ENCODE data around the gene FBXW7.

The FBXW7 gene

DNA sequence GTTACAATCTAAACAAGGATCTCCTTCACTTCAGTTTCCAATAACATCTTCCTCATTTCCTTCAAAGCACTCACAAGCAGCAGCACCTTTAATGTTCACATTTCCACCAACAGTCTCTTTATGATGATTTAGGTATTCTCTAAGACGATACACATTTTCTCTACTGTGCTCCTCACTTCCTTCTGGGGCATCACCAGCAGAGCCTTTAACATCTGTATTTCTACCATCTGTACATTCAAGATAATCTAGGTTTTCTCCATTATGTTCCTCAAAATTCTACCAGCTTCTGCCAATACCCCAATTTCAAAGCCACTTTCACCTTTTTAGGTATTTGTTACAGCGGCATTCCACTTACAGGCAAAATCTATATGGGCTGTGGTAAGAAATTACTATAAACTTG lies 80.6 kb downstream of the FBXW7 start:
- no peaks in the 10 kb centered on the region for H3K36me3 ChIP-seq (ENCODE audit: control insufficient read depth, insufficient read depth, low read length)
- no peak overlapping the region for H3K27ac ChIP-seq (ENCODE audit: low read depth, low read length)
- H3K9ac ChIP-seq (ENCODE audit: low read length): no peak overlapping the region
- H3K9me3 ChIP-seq (ENCODE audit: control insufficient read depth, insufficient read depth, low read depth, low read length): no peaks in the 10 kb centered on the region
- H3K4me1 ChIP-seq (ENCODE audit: control insufficient read depth, insufficient read depth, low read length): no peaks in the 10 kb centered on the region; the same call in 1 of the 2 replicates
- H3K27me3 ChIP-seq (ENCODE audit: control insufficient read depth, insufficient read depth, low read length): no peaks in the 10 kb centered on the region
- no peak overlapping the region for H3K4me3 ChIP-seq (ENCODE audit: low read depth, low read length)

DNA sequence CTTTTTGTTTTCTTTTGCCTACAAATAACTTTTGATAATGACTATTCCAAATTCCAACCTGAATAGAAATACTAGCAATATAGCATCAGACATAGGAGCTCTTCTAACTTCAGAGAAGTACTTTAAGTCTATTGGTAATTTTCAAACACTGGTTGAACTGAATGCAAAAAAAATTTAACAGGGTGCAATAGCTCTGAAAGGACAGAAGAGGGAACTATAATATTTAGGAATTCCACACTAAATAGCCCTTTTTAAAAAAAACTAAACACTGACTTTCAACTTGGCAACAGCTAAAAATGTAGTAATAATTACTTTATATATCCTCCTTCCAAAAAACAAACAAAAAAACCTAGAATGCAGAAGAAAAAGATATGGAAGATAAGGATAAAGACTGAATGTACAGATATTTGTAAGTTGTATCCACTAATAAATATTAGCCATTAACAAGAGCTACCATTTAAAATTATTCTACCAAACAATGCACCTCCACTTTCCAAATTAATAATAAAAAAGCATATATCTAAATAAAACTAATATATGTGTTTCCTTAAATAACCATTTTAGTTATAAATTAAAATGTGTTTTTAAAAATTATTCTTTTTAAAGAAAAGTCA lies 81.4 kb downstream of the FBXW7 start:
- no peaks in the 10 kb centered on the region; the same call in 1 of the 2 replicates for H3K4me1 ChIP-seq (ENCODE audit: control insufficient read depth, insufficient read depth, low read length)

DNA sequence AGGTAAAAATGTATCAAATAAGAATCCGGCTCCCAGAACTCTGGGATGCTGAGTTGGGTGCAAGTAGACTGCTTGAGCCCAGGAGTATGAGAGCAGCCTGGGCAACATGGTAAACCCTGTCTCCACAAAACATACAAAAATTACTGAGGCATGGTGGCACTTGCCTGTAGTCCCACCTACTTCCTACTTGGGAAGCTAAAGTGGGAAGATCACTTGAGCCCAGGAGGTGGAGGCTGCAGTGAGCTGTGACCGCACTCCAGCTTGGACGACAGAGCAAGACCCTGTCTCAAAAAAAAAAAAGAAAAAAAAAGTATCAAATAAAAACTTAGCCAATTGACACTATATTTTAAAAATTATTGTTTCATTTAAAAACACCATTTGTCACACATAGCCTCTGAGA lies 84.4 kb downstream of the FBXW7 start:
- no peaks in the 10 kb centered on the region for H3K36me3 ChIP-seq (ENCODE audit: control insufficient read depth, insufficient read depth, low read length)
- H3K27ac ChIP-seq (ENCODE audit: low read depth, low read length): no peak overlapping the region
- H3K4me3 ChIP-seq (ENCODE audit: low read depth, low read length): no peak overlapping the region
- H3K4me1 ChIP-seq (ENCODE audit: control insufficient read depth, insufficient read depth, low read length): no peaks in the 10 kb centered on the region; the same call in 1 of the 2 replicates
- no peaks in the 10 kb centered on the region for H3K9me3 ChIP-seq (ENCODE audit: control insufficient read depth, insufficient read depth, low read depth, low read length)
- no peak overlapping the region for H3K9ac ChIP-seq (ENCODE audit: low read length)
- H3K27me3 ChIP-seq (ENCODE audit: control insufficient read depth, insufficient read depth, low read length): no peaks in the 10 kb centered on the region

More for the DNA sequence above, 81.4 kb downstream of the FBXW7 start:
- Histone ChIP-seq H3K27ac (ENCODE audit: low read depth, low read length) (no peak overlapping the region), H3K36me3 (ENCODE audit: control insufficient read depth, insufficient read depth, low read length) (no peaks in the 10 kb centered on the region), H3K4me3 (ENCODE audit: low read depth, low read length) (no peak overlapping the region), H3K9ac (ENCODE audit: low read length) (no peak overlapping the region), H3K27me3 (ENCODE audit: control insufficient read depth, insufficient read depth, low read length) (no peaks in the 10 kb centered on the region), H3K9me3 (ENCODE audit: control insufficient read depth, insufficient read depth, low read depth, low read length) (no peaks in the 10 kb centered on the region)

DNA sequence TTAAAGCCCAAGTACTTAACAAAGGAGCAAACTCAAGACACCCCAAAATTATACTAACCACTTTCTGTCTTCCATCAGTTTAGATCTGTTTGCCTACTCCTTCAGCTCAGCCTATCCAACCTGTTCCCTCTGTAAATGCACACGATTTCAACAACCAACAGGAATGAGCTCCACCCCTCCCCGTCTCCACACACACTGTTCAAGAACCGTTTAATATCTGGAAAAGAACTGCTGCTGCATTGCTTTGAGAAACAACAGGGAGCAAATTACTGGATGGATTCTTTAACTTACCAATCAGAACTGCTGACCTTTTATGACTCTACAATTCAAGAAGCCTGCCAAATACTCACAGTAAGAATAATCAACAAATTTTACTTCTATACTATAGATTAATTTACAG lies 87.0 kb downstream of the FBXW7 start:
- H3K9ac ChIP-seq (ENCODE audit: low read length): no peak overlapping the region
- no peaks in the 10 kb centered on the region for H3K9me3 ChIP-seq (ENCODE audit: control insufficient read depth, insufficient read depth, low read depth, low read length)
- no peaks in the 10 kb centered on the region for H3K27me3 ChIP-seq (ENCODE audit: control insufficient read depth, insufficient read depth, low read length)
- no peaks in the 10 kb centered on the region for H3K36me3 ChIP-seq (ENCODE audit: control insufficient read depth, insufficient read depth, low read length)
- H3K4me1 ChIP-seq (ENCODE audit: control insufficient read depth, insufficient read depth, low read length): no peaks in the 10 kb centered on the region; the same call in 1 of the 2 replicates
- no peak overlapping the region for H3K27ac ChIP-seq (ENCODE audit: low read depth, low read length)
- no peak overlapping the region for H3K4me3 ChIP-seq (ENCODE audit: low read depth, low read length)

DNA sequence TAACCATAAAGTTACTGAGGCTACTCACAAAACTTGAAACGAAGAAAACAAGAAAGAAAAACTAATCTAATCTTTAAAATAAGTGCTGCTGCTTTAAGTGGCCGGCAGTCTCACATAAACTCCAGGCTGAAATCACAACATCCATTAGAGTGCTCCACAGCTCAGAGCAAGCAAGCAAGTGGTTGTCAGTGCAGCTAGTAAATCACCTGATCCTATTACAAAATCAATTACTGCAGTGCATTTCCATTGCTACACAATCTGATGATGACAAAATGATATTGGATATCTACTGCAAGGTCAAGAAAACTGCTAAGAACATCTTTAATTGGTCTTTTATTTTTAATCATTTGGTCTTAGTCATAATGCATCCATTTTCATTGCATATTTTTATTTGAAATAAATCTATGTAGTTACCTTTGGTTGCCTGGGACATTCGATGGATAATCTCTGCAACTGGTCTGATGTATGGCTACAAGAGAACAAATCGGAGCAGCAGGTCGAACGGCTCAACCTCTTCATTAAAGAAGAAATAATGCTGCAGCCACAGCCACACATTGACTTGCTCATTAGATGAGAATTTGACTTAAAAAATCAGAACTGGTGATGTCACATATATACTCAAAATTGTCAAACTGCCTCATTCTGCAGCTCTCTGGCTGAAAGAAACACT lies 87.7 kb downstream of the FBXW7 start:
- Histone ChIP-seq H3K9me3 (ENCODE audit: control insufficient read depth, insufficient read depth, low read depth, low read length) (no peaks in the 10 kb centered on the region), H3K9ac (ENCODE audit: low read length) (no peak overlapping the region), H3K36me3 (ENCODE audit: control insufficient read depth, insufficient read depth, low read length) (no peaks in the 10 kb centered on the region), H3K4me1 (ENCODE audit: control insufficient read depth, insufficient read depth, low read length) (no peaks in the 10 kb centered on the region; the same call in 1 of the 2 replicates), H3K27ac (ENCODE audit: low read depth, low read length) (no peak overlapping the region), H3K27me3 (ENCODE audit: control insufficient read depth, insufficient read depth, low read length) (no peaks in the 10 kb centered on the region), H3K4me3 (ENCODE audit: low read depth, low read length) (no peak overlapping the region)

DNA sequence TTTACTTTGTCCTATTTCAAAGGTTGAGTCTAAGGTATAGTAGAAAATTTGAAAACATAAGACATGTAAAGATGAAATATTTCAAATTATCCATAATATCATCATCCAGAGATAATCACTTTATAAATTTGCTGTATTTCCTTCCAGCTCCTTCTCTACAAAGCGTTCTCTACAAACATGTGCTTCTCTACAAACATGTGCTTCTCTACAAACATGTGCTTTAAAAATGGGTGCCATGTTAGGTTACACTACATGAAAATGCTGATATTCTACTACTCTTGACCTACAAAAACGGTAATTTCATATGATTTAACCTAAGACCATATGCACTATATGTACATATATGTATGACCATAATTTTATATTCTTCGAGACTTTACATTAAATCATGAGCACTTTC lies 92.0 kb downstream of the FBXW7 start:
- no peak overlapping the region for H3K4me3 ChIP-seq (ENCODE audit: low read depth, low read length)
- H3K27me3 ChIP-seq (ENCODE audit: control insufficient read depth, insufficient read depth, low read length): no peaks in the 10 kb centered on the region
- no peaks in the 10 kb centered on the region for H3K36me3 ChIP-seq (ENCODE audit: control insufficient read depth, insufficient read depth, low read length)
- H3K9ac ChIP-seq (ENCODE audit: low read length): no peak overlapping the region
- H3K27ac ChIP-seq (ENCODE audit: low read depth, low read length): no peak overlapping the region
- no peaks in the 10 kb centered on the region for H3K4me1 ChIP-seq (ENCODE audit: control insufficient read depth, insufficient read depth, low read length)
- H3K9me3 ChIP-seq (ENCODE audit: control insufficient read depth, insufficient read depth, low read depth, low read length): no peaks in the 10 kb centered on the region

DNA sequence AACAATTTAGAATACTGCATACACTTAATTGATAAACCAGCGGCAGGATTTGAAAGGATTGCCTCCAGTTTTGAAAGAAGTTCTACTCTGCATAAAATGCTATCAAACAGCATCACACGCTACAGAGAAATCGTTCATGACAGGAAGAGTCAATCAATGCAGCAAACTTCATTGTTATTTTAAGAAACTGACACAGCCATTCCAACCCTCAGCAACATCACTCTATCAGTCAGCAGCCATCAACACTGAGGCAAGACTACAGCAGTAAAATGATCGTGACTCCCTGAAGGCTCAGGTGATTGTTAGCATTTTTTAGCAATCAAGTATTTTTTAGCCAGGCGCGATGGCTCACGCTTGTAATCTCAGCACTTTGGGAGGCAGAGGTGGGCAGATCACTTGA lies 98.3 kb downstream of the FBXW7 start:
- H3K27ac ChIP-seq (ENCODE audit: low read depth, low read length): no peak overlapping the region
- no peaks in the 10 kb centered on the region; the same call in 1 of the 2 replicates for H3K4me1 ChIP-seq (ENCODE audit: control insufficient read depth, insufficient read depth, low read length)
- H3K36me3 ChIP-seq (ENCODE audit: control insufficient read depth, insufficient read depth, low read length): no peaks in the 10 kb centered on the region
- H3K27me3 ChIP-seq (ENCODE audit: control insufficient read depth, insufficient read depth, low read length): no peaks in the 10 kb centered on the region
- no peak overlapping the region for H3K4me3 ChIP-seq (ENCODE audit: low read depth, low read length)
- no peak overlapping the region for H3K9ac ChIP-seq (ENCODE audit: low read length)
- H3K9me3 ChIP-seq (ENCODE audit: control insufficient read depth, insufficient read depth, low read depth, low read length): peaks cover 2% of the 10 kb centered on the region; the same call in 1 of the 2 replicates

DNA sequence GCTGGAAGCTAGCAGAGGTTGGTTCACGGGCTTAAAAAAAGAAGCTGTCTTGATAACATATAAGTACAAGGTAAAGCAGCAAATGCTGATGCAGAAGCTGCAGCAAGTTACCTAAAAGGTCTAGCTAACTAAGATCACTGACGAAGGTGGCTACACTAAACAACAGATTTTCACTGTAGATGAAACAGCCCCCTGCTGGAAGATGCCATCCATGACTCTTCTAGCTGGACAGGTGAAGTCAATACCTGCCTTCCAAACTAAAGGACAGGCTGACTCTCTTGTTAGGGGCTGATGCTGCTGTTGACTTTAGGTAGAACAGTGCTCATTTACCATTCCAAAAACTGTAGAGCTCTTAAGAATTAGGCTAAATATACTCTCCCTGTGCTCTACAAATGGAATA lies 99.5 kb downstream of the FBXW7 start:
- Histone ChIP-seq H3K9ac (ENCODE audit: low read length) (no peak overlapping the region), H3K27me3 (ENCODE audit: control insufficient read depth, insufficient read depth, low read length) (no peaks in the 10 kb centered on the region), H3K27ac (ENCODE audit: low read depth, low read length) (no peak overlapping the region), H3K36me3 (ENCODE audit: control insufficient read depth, insufficient read depth, low read length) (no peaks in the 10 kb centered on the region), H3K9me3 (ENCODE audit: control insufficient read depth, insufficient read depth, low read depth, low read length) (peaks cover 2% of the 10 kb centered on the region; the same call in 1 of the 2 replicates), H3K4me1 (ENCODE audit: control insufficient read depth, insufficient read depth, low read length) (peaks cover 8% of the 10 kb centered on the region), H3K4me3 (ENCODE audit: low read depth, low read length) (no peak overlapping the region)

DNA sequence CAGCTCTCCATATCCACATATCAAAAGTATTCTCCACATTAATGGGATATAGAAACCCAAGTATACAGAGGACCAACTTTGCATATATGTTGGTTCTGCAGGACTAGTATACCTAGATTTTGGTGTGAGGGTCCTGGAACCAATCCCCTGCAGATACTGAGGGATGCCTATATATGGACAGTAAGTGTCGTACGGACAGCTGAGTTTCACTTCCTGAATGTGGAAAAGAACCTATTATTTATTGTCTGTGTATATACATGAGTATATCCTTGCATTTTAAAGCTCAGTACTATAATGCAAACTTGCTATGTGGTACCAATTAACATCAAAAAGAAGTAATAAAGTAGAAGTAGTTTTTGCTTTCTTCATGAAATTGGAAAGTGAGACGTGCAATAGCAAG lies 101.9 kb downstream of the FBXW7 start:
- no peaks in the 10 kb centered on the region for H3K27me3 ChIP-seq (ENCODE audit: control insufficient read depth, insufficient read depth, low read length)
- H3K9ac ChIP-seq (ENCODE audit: low read length): no peak overlapping the region
- H3K27ac ChIP-seq (ENCODE audit: low read depth, low read length): no peak overlapping the region
- H3K36me3 ChIP-seq (ENCODE audit: control insufficient read depth, insufficient read depth, low read length): no peaks in the 10 kb centered on the region
- no peak overlapping the region for H3K4me3 ChIP-seq (ENCODE audit: low read depth, low read length)
- H3K9me3 ChIP-seq (ENCODE audit: control insufficient read depth, insufficient read depth, low read depth, low read length): peaks cover 2% of the 10 kb centered on the region; the same call in 1 of the 2 replicates
- H3K4me1 ChIP-seq (ENCODE audit: control insufficient read depth, insufficient read depth, low read length): peaks cover 13% of the 10 kb centered on the region

DNA sequence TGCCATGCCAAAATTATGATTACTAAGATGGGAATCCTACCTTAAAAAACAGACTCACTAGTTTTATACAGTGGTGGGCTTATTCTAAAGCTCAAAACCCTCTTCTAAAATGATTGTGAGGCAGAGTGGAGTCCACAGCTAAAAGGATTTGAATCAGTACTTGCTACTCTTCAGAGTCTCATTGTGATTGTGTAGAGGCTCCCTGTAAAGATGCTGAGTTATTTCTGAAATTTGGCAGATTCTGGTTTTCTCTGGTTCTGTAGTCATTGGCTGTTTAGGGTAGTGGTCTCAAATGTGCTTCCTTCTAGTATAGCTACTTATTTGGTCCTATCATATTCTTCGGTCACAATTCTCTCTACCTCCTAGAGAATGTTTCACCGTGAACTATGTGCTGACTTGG lies 104.1 kb downstream of the FBXW7 start:
- Histone ChIP-seq H3K4me3 (ENCODE audit: low read depth, low read length) (no peak overlapping the region), H3K27me3 (ENCODE audit: control insufficient read depth, insufficient read depth, low read length) (no peaks in the 10 kb centered on the region), H3K27ac (ENCODE audit: low read depth, low read length) (peak overlapping the region; percentile 16; the same call in 1 of the 2 replicates), H3K9me3 (ENCODE audit: control insufficient read depth, insufficient read depth, low read depth, low read length) (no peaks in the 10 kb centered on the region), H3K4me1 (ENCODE audit: control insufficient read depth, insufficient read depth, low read length) (peaks cover 13% of the 10 kb centered on the region), H3K9ac (ENCODE audit: low read length) (no peak overlapping the region), H3K36me3 (ENCODE audit: control insufficient read depth, insufficient read depth, low read length) (no peaks in the 10 kb centered on the region)

DNA sequence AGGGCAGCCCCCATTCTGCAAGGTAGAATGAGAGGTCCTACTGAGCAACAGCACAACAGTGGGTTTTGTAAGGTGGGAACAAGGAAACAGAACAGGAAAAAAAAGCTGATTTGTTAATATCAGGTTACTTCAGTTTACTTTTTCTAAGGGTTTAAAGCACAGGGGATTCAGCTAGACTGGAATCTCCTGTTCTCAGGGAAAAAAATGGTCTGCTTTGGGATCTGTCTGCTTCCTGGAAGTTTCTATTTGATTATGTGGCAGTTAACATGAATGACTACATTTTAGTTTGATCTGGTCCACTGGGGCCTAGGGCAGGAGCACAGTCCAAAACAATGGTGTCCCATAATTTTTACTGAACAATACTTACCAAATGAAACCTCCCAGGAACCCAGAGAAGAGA lies 104.6 kb downstream of the FBXW7 start:
- no peak overlapping the region for H3K9ac ChIP-seq (ENCODE audit: low read length)
- no peak overlapping the region for H3K4me3 ChIP-seq (ENCODE audit: low read depth, low read length)
- no peaks in the 10 kb centered on the region for H3K27me3 ChIP-seq (ENCODE audit: control insufficient read depth, insufficient read depth, low read length)
- H3K9me3 ChIP-seq (ENCODE audit: control insufficient read depth, insufficient read depth, low read depth, low read length): no peaks in the 10 kb centered on the region
- H3K36me3 ChIP-seq (ENCODE audit: control insufficient read depth, insufficient read depth, low read length): no peaks in the 10 kb centered on the region
- H3K27ac ChIP-seq (ENCODE audit: low read depth, low read length): 0 out of 2 replicates have a peak overlapping the region, but pooled peaks have one; percentile 16
- peaks cover 13% of the 10 kb centered on the region for H3K4me1 ChIP-seq (ENCODE audit: control insufficient read depth, insufficient read depth, low read length)
